ENCODE measurements around the gene GATD1. TPM values are rescaled to one million over a fixed set of nuclear protein-coding genes. Genes with fewer than 3 reads are reported as not detected.

GATD1 gene
- total and polyA plus RNA-seq, 2 donors (not counting 1 experiment from before 2014, with no cell fraction given), result 62.4 to 70.0 TPM

- Histone ChIP-seq H3K79me2 (ENCODE audit: control insufficient read depth, insufficient read depth, low read length) (no peaks in the 10 kb centered on the region), H3K4me1 (ENCODE audit: control insufficient read depth in 2 of 2, insufficient read depth in 2 of 2, low read length in 2 of 2) (peaks cover 28 to 47% of the 10 kb centered on the region in 2 donors), H2AFZ (ENCODE audit: insufficient read depth, low read depth, low read length, poor library complexity, severe bottlenecking) (peak overlapping the region; percentile 80), H3K27me3 (replicated peaks in 1 of 4; ENCODE audit: control extremely low read depth in 1 of 4, control insufficient read depth in 3 of 4, insufficient read depth in 4 of 4, low read length in 3 of 4) (peaks cover 0 to 38% (median 4%) of the 10 kb centered on the region in 4 experiments), H4K20me1 (ENCODE audit: control insufficient read depth, insufficient read depth, low read length, poor library complexity, severe bottlenecking) (peaks cover 3% of the 10 kb centered on the region), H3K4me2 (replicated peaks; ENCODE audit: low read depth, low read length, poor library complexity, severe bottlenecking) (peak overlapping the region; percentile 99), H3K4me3 (ENCODE audit: control extremely low read depth in 1 of 5, extremely low read depth in 1 of 5, insufficient read depth in 1 of 5, low read depth in 2 of 5, low read length in 4 of 5) (peak overlapping the region in 4 of 5 experiments; percentile 40 to 65 (median 51)), H3K36me3 (replicated peaks in 1 of 2; ENCODE audit: control extremely low read depth in 1 of 2, control insufficient read depth in 1 of 2, extremely low read depth in 1 of 2, insufficient read depth in 2 of 2, low read length in 1 of 2) (no peaks in the 10 kb centered on the region), H3K9me3 (ENCODE audit: control extremely low read depth in 1 of 3, control insufficient read depth in 2 of 3, insufficient read depth in 1 of 3, low read length in 2 of 3) (no peaks in the 10 kb centered on the region), H3K9ac (ENCODE audit: low read length) (peak overlapping the region; percentile 74), H3K27ac (ENCODE audit: low read length in 2 of 2) (no peak overlapping the region)
- Mint-ChIP-seq H3K4me1 (peaks cover 33% of the 10 kb centered on the region), H3K4me3 (peak overlapping the region; percentile 90), H3K9me3 (ENCODE audit: insufficient read depth) (no peaks in the 10 kb centered on the region), H3K27me3 (peaks cover 8% of the 10 kb centered on the region), H3K27ac (no peak overlapping the region)
- CTCF ChIA-PET, result interaction anchor here (0.6 to 8.2 kb wide), 11 partner anchors 18 to 186 kb away, joined by 3 to 104 read pairs (median 5); partner anchors contain the start of genes DEAF1, HRAS, IRF7 and TALDO1
- no peak for TF ChIP-seq EZH2 (IDR thresholded peaks at IDR 0.05; ENCODE audit: borderline replicate concordance, insufficient read depth, low read depth, low read length, poor library complexity, severe bottlenecking)
- TF ChIP-seq, protein P1, sequence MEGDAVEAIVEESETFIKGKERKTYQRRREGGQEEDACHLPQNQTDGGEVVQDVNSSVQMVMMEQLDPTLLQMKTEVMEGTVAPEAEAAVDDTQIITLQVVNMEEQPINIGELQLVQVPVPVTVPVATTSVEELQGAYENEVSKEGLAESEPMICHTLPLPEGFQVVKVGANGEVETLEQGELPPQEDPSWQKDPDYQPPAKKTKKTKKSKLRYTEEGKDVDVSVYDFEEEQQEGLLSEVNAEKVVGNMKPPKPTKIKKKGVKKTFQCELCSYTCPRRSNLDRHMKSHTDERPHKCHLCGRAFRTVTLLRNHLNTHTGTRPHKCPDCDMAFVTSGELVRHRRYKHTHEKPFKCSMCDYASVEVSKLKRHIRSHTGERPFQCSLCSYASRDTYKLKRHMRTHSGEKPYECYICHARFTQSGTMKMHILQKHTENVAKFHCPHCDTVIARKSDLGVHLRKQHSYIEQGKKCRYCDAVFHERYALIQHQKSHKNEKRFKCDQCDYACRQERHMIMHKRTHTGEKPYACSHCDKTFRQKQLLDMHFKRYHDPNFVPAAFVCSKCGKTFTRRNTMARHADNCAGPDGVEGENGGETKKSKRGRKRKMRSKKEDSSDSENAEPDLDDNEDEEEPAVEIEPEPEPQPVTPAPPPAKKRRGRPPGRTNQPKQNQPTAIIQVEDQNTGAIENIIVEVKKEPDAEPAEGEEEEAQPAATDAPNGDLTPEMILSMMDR (IDR thresholded peaks at IDR 0.05), result no peak
- WGBS (ENCODE audit: insufficient coverage), result 43% methylated on average over 13 of the region's 20 CpGs
- intact Hi-C loops (cut with micrococcal nuclease), result loop anchor here (5.0 to 10.0 kb wide), 2 partner anchors 108 to 185 kb away; partner anchors contain the start of genes HRAS, IRF7 and LRRC56
- POLR2A ChIA-PET, result interaction anchor here (0.6 to 8.2 kb wide), 8 partner anchors 12 to 216 kb away, joined by 3 to 105 read pairs (median 4); partner anchors contain the start of genes DEAF1, PHRF1, RPLP2 and TMEM80
- ATAC-seq (ENCODE audit: low read depth), result no peak
- no peak for DNase-seq
These were observed 54.9 kb downstream of the GATD1 start for GRCh38 chr11:722346-722811.
